Right lung (tissue), 5 donors: Measurements from ENCODE around the gene ATP9B. TPM values are rescaled to one million over a fixed set of nuclear protein-coding genes. Genes with fewer than 3 reads are reported as not detected.
A peak's percentile ranks its signal among the peaks of the same experiment; 100 is the strongest.
"Not testable (repeated sequence)": the region's sequence is repeated elsewhere in the genome, so short reads cannot be mapped to it uniquely, and the experiment has no call there.

Source experiments
- DNase-seq, 2 donors: peaks; one replicate each; pipeline ENCODE4 v3.0.0-alpha.2; 2013
- polyA plus RNA-seq, 5 donors: library from polyadenylated mRNA; unstranded; fragments of 120-200 nt; gene quantifications; one replicate each; pipeline versions ENCODE4 v1.2.1 to v1.2.3, GENCODE V29; 2013; ENCODE audit warnings: inconsistent platforms in 1 of 5, low replicate concordance in 1 of 5; ENCODE audit not compliant: insufficient read length in 5 of 5, insufficient read depth in 1 of 5

The ATP9B gene
- polyA plus RNA-seq, 5 donors = 26.4 to 36.4 (median 34.5) TPM

GRCh38 chr18:79071037-79071436, 1.8 kb downstream of the ATP9B start:
- no peak for DNase-seq

GRCh38 chr18:79071503-79072210, 2.5 kb downstream of the ATP9B start:
- no peak for DNase-seq

GRCh38 chr18:79072655-79073054, 3.5 kb downstream of the ATP9B start:
- DNase-seq = not testable (repeated sequence)

- DNase-seq = no peak
Observed at GRCh38 chr18:79077181-79077580, 8.0 kb downstream of the ATP9B start.

GRCh38 chr18:79078791-79079190, 9.6 kb downstream of the ATP9B start:
- DNase-seq = not testable (repeated sequence)

- DNase-seq = no peak
Observed at GRCh38 chr18:79092874-79093273, 23.7 kb downstream of the ATP9B start.

GRCh38 chr18:79093986-79094385, 24.8 kb downstream of the ATP9B start:
- DNase-seq = no peak

GRCh38 chr18:79095216-79095615, 26.0 kb downstream of the ATP9B start:
- no peak for DNase-seq

GRCh38 chr18:79100944-79101343, 31.8 kb downstream of the ATP9B start:
- no peak for DNase-seq

- DNase-seq = no peak
Observed at GRCh38 chr18:79102886-79103285, 33.7 kb downstream of the ATP9B start.

- DNase-seq = no peak
Observed at GRCh38 chr18:79104137-79104536, 34.9 kb downstream of the ATP9B start.

GRCh38 chr18:79105455-79105854, 36.3 kb downstream of the ATP9B start:
- DNase-seq = no peak

GRCh38 chr18:79106084-79106483, 36.9 kb downstream of the ATP9B start:
- DNase-seq = no peak

- DNase-seq = no peak
Observed at GRCh38 chr18:79107886-79108285, 38.7 kb downstream of the ATP9B start.

- no peak for DNase-seq
Observed at GRCh38 chr18:79108549-79109215, 39.5 kb downstream of the ATP9B start.

GRCh38 chr18:79111483-79111882, 42.3 kb downstream of the ATP9B start:
- no peak for DNase-seq

GRCh38 chr18:79117385-79117784, 48.2 kb downstream of the ATP9B start:
- no peak for DNase-seq

GRCh38 chr18:79117788-79118187, 48.6 kb downstream of the ATP9B start:
- DNase-seq = no peak

- DNase-seq = no peak
Observed at GRCh38 chr18:79118797-79119196, 49.6 kb downstream of the ATP9B start.

- no peak for DNase-seq
Observed at GRCh38 chr18:79121746-79122474, 52.7 kb downstream of the ATP9B start.

GRCh38 chr18:79123948-79124347, 54.8 kb downstream of the ATP9B start:
- no peak for DNase-seq

- DNase-seq = no peak
Observed at GRCh38 chr18:79129120-79129519, 59.9 kb downstream of the ATP9B start.

- peak; percentile 13 to 16 for DNase-seq
Observed at GRCh38 chr18:79133724-79134123, 64.5 kb downstream of the ATP9B start.
